Ishikawa (cell line): ENCODE measurements around the gene SPACDR.

ENCODE experiments used
- CEBPB ChIP-seq: IDR thresholded peaks from 2 replicates; pipeline ENCODE4 v1.6.1; 2012
- CREB1 ChIP-seq: IDR thresholded peaks from 2 replicates; pipeline ENCODE4 v1.6.1; 2012; ENCODE audit warnings: low read depth
- EGR1 ChIP-seq: IDR thresholded peaks from 2 replicates; pipeline ENCODE4 v1.6.1; 2012
- EP300 ChIP-seq: IDR thresholded peaks from 2 replicates; pipeline ENCODE4 v1.6.1; 2012; ENCODE audit warnings: borderline replicate concordance
- FOXM1 ChIP-seq: IDR thresholded peaks from 2 replicates; pipeline ENCODE4 v1.6.1; 2012; ENCODE audit warnings: low read depth, borderline replicate concordance
- NFIC ChIP-seq: IDR thresholded peaks from 2 replicates; pipeline ENCODE4 v1.6.1; 2012
- RAD21 ChIP-seq: IDR thresholded peaks from 2 replicates; pipeline ENCODE4 v1.6.1; 2012; ENCODE audit warnings: low read depth
- TAF1 ChIP-seq: IDR thresholded peaks from 2 replicates; pipeline ENCODE4 v1.6.1; 2012; ENCODE audit warnings: low read depth, mild to moderate bottlenecking
- TCF12 ChIP-seq: IDR thresholded peaks from 2 replicates; pipeline ENCODE4 v1.6.1; 2012; ENCODE audit warnings: low read depth
- TEAD4 ChIP-seq: IDR thresholded peaks from 2 replicates; pipeline ENCODE4 v1.6.1; 2012
- YY1 ChIP-seq: IDR thresholded peaks from 2 replicates; pipeline ENCODE4 v1.6.1; 2012; ENCODE audit warnings: low read depth
- ZBTB7A ChIP-seq: IDR thresholded peaks from 2 replicates; pipeline ENCODE4 v1.6.1; 2012; ENCODE audit warnings: low read depth
- TF ChIP-seq, protein P1 (sequence below): IDR thresholded peaks from 2 replicates; pipeline ENCODE4 v1.6.1; 2012
- TF ChIP-seq, protein P2 (sequence below): IDR thresholded peaks from 2 replicates; pipeline ENCODE4 v1.6.1; 2012
- TF ChIP-seq, protein P3 (sequence below): IDR thresholded peaks from 2 replicates; pipeline ENCODE4 v1.6.1; 2012; ENCODE audit warnings: low read depth, mild to moderate bottlenecking

SPACDR gene

DNA sequence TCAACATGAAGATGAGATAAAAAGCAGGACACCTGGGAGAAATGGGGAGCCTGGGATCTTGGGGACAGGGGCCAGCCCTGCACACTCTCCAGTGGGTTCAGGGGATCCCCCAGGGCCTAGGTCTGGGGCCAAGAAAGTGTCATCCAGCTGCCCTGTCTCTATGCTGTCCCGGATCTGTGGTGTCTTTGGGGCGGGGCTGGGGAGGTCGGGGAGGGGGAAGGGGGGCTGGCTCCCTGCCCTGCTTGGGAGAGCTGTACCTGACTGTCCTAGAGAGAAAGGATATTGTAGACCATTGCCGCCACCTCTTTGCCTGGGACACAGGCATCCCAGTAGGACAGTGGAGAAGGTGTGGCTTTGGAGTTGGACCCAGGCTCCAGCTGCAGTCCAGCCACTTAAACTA is 7.0 kb upstream of the SPACDR start:
- no peak for TF ChIP-seq TCF12
- no peak for TF ChIP-seq FOXM1
- TF ChIP-seq TAF1 = no peak
- TF ChIP-seq, protein P1, sequence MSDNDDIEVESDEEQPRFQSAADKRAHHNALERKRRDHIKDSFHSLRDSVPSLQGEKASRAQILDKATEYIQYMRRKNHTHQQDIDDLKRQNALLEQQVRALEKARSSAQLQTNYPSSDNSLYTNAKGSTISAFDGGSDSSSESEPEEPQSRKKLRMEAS = no peak
- no peak for TF ChIP-seq ZBTB7A
- no peak for TF ChIP-seq CREB1
- no peak for TF ChIP-seq YY1
- no peak for TF ChIP-seq EP300

DNA sequence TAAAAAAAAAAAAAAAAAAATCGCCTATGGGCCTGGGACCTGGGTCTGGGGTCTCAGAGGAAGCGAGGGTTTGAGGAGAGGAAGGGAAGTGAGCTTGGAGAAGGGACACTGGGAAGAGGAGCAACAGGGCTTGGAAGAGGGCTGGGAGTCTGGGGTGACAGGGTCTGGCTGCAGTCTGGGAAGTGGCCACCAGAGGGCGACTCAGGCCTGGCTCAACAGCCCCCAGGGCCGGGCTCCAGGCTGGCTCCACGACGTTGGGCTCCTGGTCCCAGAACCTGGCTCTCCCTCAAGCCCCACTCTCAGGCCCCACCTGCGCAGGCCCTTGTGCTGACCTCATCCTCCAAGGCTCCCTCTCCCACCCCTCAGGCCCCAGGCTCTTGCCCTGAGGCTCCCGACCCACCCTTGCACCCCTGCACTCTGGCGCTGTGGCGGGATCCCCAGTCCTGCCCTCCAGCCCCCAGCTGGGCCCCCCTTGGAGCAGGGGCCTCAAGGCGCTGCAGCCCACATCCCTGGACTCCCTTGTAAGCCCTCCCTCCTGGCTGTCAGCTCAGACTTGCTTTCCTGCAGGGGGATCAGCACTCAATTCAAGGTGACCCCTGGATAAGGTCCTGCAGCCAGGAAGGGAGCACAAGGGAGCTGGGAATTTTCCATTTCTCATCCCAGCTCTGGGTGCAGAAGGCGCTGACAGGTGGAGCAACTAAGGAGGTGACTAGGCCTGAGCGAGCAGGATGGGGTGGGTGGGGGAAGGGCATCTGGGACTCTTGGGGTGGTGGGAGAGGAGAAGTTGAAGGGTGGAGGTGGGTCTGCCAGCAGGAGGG is 5.4 kb upstream of the SPACDR start:
- TF ChIP-seq RAD21 (peak; percentile 89), CEBPB (no peak)
- TF ChIP-seq, protein P1 = 0 out of 2 replicates have a peak, but pooled peaks have one; percentile 17

DNA sequence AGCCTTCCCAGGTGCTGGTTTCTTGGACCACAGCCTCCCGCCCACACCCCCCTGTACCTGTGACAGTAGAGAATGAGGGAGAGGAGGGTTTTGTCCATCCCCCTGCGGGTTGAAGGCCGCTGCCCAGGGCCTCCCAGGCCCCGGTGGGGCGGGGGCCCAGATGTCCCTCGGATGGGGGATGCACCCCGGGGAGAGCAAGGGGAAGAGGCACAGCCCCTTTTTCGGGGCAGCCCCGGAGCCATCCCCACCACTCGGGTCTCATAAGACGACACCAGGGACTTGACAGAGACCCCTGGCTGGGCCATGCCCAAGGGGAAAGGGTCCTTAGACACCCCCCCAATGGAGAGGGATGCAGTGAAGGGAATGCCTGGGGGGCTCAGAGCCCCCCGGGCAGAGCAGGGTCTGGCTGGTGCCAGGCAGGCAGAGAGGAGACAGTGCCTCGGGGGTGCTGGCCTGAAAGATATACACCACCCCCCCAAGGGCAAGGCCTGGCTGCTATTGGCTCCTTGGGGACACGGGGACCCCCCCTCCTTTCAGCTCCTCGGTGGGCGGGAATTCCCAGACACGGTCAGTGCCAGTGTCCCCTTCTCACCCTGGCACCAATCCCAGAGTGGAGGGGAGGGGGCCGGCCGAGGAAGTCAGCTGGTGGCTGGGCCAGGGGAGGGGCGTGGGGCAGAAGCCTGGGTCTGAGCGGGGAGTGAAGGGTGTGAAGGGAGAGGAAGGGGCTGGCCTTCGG is 3.7 kb upstream of the SPACDR start:
- TF ChIP-seq CREB1 = no peak
- TF ChIP-seq, protein P2, sequence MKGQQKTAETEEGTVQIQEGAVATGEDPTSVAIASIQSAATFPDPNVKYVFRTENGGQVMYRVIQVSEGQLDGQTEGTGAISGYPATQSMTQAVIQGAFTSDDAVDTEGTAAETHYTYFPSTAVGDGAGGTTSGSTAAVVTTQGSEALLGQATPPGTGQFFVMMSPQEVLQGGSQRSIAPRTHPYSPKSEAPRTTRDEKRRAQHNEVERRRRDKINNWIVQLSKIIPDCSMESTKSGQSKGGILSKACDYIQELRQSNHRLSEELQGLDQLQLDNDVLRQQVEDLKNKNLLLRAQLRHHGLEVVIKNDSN = no peak
- no peak for TF ChIP-seq CEBPB
- no peak for TF ChIP-seq TAF1
- TF ChIP-seq TCF12 = no peak
- TF ChIP-seq, protein P1 = no peak
- TF ChIP-seq RAD21 = no peak
- TF ChIP-seq FOXM1 = no peak
- TF ChIP-seq EGR1 = no peak
- TF ChIP-seq, protein P3, sequence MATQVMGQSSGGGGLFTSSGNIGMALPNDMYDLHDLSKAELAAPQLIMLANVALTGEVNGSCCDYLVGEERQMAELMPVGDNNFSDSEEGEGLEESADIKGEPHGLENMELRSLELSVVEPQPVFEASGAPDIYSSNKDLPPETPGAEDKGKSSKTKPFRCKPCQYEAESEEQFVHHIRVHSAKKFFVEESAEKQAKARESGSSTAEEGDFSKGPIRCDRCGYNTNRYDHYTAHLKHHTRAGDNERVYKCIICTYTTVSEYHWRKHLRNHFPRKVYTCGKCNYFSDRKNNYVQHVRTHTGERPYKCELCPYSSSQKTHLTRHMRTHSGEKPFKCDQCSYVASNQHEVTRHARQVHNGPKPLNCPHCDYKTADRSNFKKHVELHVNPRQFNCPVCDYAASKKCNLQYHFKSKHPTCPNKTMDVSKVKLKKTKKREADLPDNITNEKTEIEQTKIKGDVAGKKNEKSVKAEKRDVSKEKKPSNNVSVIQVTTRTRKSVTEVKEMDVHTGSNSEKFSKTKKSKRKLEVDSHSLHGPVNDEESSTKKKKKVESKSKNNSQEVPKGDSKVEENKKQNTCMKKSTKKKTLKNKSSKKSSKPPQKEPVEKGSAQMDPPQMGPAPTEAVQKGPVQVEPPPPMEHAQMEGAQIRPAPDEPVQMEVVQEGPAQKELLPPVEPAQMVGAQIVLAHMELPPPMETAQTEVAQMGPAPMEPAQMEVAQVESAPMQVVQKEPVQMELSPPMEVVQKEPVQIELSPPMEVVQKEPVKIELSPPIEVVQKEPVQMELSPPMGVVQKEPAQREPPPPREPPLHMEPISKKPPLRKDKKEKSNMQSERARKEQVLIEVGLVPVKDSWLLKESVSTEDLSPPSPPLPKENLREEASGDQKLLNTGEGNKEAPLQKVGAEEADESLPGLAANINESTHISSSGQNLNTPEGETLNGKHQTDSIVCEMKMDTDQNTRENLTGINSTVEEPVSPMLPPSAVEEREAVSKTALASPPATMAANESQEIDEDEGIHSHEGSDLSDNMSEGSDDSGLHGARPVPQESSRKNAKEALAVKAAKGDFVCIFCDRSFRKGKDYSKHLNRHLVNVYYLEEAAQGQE = no peak
- no peak for TF ChIP-seq YY1

DNA sequence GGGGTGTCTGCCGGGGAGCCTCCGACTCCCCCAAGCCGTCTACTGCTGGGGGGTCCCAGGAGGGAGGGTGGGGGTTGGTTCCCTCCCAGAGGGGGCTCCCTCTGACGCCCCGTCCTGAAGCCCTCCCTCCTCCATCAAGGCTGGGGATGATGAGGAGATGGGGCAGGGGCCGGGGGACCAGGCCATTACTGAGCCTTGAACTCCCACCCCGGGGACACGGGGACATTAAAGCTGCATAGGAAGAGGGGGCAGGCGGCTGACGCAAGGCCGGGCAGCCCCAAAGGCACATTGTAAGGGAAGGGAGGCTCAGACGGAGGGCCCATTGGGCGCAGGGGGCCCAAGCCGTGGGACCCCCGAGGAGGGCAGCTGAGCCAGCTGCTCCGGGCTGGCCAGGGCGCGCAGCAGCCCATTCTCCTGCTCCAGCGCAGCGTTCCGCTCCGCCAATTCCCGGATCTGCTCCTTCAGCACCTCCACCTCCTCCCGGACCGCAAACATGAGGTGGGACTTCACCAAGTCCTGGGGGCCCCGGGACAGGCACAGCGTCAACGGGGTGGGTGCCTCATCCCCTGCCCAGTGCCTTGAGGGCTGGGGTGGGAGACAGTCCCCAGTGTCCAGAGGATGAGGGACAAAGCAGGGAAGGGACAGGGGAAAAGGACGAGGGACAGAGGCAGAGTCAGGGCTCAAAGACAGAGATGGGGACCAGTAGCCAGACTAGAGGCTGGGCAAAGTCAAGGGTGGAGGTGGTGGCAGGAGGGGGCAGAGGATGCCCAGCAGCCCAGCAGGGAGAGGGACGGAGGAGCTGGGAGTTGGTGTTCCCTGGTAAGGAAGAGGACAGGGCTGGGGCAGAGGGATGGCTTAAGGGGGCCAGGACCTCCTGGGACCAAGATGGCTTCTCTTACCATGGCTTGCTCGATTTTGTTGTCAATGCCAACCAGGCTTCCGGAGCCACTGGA is 2.9 kb upstream of the SPACDR start:
- TF ChIP-seq NFIC = no peak
- TF ChIP-seq, protein P1 = no peak
- no peak for TF ChIP-seq YY1
- TF ChIP-seq TCF12 = no peak
- no peak for TF ChIP-seq TAF1
- no peak for TF ChIP-seq EP300

DNA sequence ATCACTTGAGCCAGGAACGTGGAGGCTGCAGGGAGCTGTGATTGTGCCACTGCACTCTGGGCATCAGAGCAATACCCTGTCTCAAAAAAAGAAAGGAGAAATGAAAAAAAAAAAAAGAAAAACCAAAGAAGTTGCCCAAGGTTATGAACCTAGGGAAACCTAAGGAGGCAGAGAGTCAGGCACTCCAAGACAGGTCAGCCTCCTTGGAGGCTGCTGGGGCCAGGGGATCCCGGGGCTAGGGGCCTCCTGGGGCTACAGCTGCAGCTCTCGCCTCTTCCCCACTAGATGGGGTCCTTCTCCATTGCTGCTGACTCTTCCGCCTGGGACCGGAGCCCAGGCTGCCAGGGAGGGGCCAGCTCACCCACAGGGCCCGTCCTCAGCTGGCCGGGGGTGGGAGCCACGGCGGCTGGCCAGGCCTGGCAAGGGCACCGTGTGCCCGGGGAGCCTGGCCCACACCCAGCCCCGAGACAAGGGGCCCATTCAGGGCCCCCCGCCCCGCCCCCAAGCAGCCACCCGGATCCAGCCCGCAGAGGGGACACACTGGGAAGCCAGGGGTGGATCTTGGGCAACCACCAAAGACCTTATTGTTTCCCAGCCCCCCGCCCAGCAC is 1.7 kb upstream of the SPACDR start:
- TF ChIP-seq TCF12 (peak; percentile 31; the same call in 1 of the 2 replicates), EGR1 (0 out of 2 replicates have a peak, but pooled peaks have one; percentile 12), RAD21 (peak; percentile 69), ZBTB7A (peak; percentile 86), EP300 (no peak), NFIC (peak; percentile 64), FOXM1 (no peak)
- TF ChIP-seq, protein P1 = 0 out of 2 replicates have a peak, but pooled peaks have one; percentile 24

DNA sequence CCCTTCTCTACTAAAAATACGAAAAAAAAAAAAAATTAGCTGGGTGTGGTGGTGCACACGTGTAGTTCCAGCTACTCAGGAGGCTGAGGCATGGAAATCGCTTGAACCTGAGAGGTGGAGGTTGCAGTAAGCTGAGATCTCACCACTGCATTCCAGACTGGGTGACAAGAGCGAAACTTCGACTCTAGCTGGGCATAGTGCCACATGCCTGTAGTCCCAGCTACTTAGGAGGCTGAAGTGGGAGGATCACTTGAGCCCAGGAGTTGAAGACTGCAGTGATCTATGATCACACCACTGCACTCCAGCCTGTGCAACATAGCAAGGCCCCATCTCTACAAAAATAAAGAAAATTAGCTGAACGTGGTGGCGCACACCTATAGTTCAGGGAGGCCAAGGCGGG is 1.2 kb upstream of the SPACDR start:
- no peak for TF ChIP-seq CEBPB

DNA sequence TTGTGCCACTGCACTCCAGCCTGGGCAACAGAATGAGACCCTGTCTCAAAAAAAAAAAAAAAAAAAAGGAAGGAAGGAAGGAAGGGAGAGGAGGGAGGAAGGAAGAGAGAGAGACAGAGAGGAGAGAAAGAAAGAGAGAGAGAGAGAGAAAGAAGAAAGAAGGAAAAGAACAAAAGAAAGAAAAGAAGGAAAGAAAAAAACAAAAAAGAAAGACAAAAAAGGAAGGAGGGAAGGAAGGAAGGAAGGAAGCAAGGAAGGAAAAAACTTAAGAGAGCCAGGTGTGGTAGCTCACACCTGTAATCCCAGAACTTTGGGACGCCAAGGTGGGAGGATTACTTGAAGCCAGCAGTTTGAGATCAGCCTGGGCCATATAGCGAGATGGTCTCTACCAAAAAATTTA is 731 bp upstream of the SPACDR start:
- TF ChIP-seq CEBPB = no peak
- no peak for TF ChIP-seq FOXM1
- TF ChIP-seq, protein P2 = no peak
- TF ChIP-seq EGR1 = no peak
- no peak for TF ChIP-seq RAD21
- no peak for TF ChIP-seq CREB1
- no peak for TF ChIP-seq TCF12
- no peak for TF ChIP-seq TAF1
- no peak for TF ChIP-seq ZBTB7A
- no peak for TF ChIP-seq YY1
- no peak for TF ChIP-seq EP300
- TF ChIP-seq NFIC = no peak
- TF ChIP-seq, protein P3 = no peak
- no peak for TF ChIP-seq TEAD4
- TF ChIP-seq, protein P1 = no peak
